Dendritic cell treated with granulocyte-macrophage colony-stimulating factor and Interleukin-4, amounts not matched to agents 40 ng/mL and 50 ng/mL, for 4 days (primary cell): ENCODE measurements around the gene LRRK1.

Source experiments
- H3K27ac Mint-ChIP-seq: one replicate; pipeline ENCODE4 v1.8.0; 2022; ENCODE audit warnings: mild to moderate bottlenecking, mixed read lengths
- H3K27me3 Mint-ChIP-seq: one replicate; pipeline ENCODE4 v1.8.0; 2022; ENCODE audit warnings: mild to moderate bottlenecking, mixed read lengths
- H3K36me3 Mint-ChIP-seq: one replicate; pipeline ENCODE4 v1.8.0; 2022; ENCODE audit warnings: low read depth, mixed read lengths
- H3K4me1 Mint-ChIP-seq: one replicate; pipeline ENCODE4 v1.8.0; 2022; ENCODE audit warnings: low read depth, mixed read lengths
- H3K4me3 Mint-ChIP-seq: one replicate; pipeline ENCODE4 v1.8.0; 2022; ENCODE audit warnings: mild to moderate bottlenecking, moderate library complexity, mixed read lengths
- H3K9me3 Mint-ChIP-seq: one replicate; pipeline ENCODE4 v1.8.0; 2022; ENCODE audit warnings: mixed read lengths
- intact Hi-C: fragments of 100-400 bp; cut with micrococcal nuclease; formaldehyde crosslinking; loops from one replicate; pipeline ENCODE4 v1.15.0; 2022

The LRRK1 gene

DNA sequence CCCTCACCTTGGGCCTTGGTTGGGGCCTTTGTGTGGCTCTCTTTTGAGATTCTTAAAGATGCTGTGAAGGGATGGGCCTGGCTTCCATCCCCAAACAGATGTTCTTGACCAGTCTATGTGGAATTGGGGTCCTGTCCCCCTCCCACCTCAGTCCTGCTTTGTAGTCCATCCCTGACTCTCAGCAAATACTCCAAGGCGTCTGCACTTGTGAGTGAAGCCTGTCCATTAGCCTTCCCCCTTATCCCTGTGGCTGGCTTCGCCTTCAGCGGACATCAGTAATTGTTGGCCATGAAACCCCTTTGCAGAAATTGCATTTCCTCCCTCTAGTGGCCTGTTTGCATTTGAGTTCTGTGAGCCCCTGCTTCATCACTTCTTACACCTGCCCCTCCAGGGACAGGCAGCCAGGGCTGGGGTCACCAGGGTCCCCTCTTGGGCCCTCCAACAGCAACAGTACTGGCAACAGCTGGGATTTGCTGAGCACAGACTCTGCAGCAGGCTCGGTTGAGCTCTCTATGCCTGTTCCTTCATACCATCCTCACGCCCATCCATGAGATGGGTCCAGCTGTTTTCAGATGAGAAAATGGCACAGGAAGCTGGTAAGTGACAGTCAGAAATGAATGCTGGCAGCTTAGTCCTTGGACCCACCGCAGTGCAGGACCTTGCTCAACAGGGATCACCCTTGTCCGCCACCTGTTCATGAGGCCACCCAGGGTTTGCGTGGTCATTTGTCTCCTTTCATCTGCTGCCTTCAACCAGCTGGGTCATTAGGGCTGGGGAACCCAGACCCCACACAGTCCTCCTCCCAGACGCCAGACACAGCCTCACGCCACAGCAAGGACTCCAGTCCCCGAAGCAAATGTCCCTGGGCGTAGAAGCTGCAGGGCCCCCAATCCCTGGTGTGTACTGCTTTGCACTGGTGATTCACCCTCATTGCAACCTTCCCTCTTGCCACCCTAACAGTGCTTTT is 8.9 kb upstream of the LRRK1 start:
- Mint-ChIP-seq H3K36me3 (peaks cover 12% of the 10 kb centered on the region), H3K4me3 (no peak overlapping the region), H3K4me1 (peaks cover 19% of the 10 kb centered on the region), H3K27me3 (peaks cover 6% of the 10 kb centered on the region), H3K27ac (no peak overlapping the region), H3K9me3 (peaks cover 6% of the 10 kb centered on the region)
- intact Hi-C loops = loop anchor here (10.0 kb wide), 1 partner anchor 345 kb away; the partner anchor contains the start of gene CHSY1

DNA sequence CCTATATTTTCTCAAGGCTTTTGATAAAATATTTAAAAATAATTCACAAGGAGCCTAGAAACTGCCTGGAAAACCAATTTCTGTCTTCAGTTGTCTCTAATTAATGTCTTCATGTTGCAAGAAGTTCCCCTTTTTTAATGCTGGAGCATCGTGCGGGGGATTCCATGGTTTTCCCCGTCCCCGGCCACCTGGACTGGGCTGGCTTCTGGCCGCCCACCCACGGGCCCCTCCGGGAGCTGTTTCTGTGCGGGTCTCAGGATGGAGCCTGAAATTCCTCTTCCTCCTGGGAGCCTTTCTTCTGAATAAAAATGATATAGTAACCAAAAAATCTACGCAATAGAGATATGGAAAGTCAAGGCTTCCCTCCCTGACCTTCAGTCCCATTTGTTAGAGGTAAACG is 8.1 kb upstream of the LRRK1 start:
- H3K27me3 Mint-ChIP-seq = peaks cover 6% of the 10 kb centered on the region
- H3K27ac Mint-ChIP-seq = no peak overlapping the region
- no peak overlapping the region for H3K4me3 Mint-ChIP-seq
- H3K36me3 Mint-ChIP-seq = peaks cover 12% of the 10 kb centered on the region
- H3K4me1 Mint-ChIP-seq = peaks cover 19% of the 10 kb centered on the region
- intact Hi-C loops = loop anchor here (10.0 kb wide), 1 partner anchor 344 kb away; the partner anchor contains the start of gene CHSY1
- H3K9me3 Mint-ChIP-seq = peaks cover 6% of the 10 kb centered on the region

GRCh38 chr15:100913961-100914360 is 5.2 kb upstream of the LRRK1 start:
- no peak overlapping the region for H3K4me3 Mint-ChIP-seq
- no peak overlapping the region for H3K27ac Mint-ChIP-seq
- H3K9me3 Mint-ChIP-seq = peaks cover 6% of the 10 kb centered on the region
- peaks cover 6% of the 10 kb centered on the region for H3K27me3 Mint-ChIP-seq
- intact Hi-C loops = loop anchor here (10.0 kb wide), 1 partner anchor 341 kb away; the partner anchor contains the start of gene CHSY1
- peaks cover 37% of the 10 kb centered on the region for H3K4me1 Mint-ChIP-seq
- peaks cover 29% of the 10 kb centered on the region for H3K36me3 Mint-ChIP-seq

- Mint-ChIP-seq H3K9me3 (peaks cover 6% of the 10 kb centered on the region), H3K4me3 (no peak overlapping the region), H3K27ac (peak overlapping the region; percentile 34), H3K36me3 (peaks cover 34% of the 10 kb centered on the region), H3K4me1 (peaks cover 37% of the 10 kb centered on the region), H3K27me3 (peaks cover 5% of the 10 kb centered on the region)
- intact Hi-C loops = loop anchor here (5.0 to 10.0 kb wide), 2 partner anchors 42 to 340 kb away; partner anchors contain the start of gene CHSY1
Observed at GRCh38 chr15:100914876-100915275, 4.3 kb upstream of the LRRK1 start.

- peak overlapping the region; percentile 86 for H3K27ac Mint-ChIP-seq
Observed at GRCh38 chr15:100918034-100918689, 995 bp upstream of the LRRK1 start.

DNA sequence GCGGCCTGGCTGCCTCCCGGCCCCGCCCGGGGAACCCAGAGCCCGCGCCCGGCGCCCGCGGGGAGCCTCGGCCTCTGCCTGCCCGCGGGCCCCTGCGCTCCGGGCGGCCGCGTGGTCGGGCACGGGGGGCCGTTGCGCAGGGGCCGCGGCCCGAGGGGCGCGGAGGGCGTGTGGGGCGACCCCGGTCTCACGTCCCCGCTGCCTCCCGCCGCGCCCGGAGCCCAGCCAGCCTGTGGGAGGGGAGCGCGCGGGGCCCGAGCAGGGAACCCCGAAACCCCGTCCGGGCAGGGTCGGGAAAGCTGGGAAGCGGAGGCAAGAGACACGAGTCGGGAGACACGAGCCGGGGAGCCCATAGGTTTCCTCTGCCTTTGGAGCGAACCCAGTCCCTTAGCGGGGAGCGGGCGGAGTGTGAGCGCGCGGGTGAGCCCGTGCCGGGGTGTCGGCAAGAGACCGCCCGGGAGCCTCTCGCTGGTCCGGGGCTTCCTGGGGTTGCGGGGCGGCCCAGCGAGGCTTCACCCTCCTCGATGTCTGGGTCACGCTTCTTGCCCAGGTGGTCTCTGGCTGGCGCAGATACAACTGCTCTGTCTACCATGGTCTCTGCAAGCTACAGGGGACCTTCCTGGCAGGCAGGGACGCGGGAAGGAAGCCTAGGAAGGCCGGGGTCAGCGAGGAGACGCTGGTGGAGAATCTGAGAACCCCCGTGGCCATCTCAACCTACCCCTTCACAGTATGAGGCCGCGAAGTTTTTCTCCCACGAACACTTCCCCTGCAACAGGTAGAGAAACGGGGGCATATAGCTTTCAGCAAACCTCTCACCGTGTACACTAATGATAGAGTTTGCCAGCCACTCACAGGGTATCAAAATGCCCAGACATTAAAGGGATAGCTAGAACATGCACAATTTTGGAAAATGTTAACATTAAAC is 586 bp downstream of the LRRK1 start:
- H3K36me3 Mint-ChIP-seq = peaks cover 65% of the 10 kb centered on the region
- intact Hi-C loops = loop anchor here (5.0 to 10.0 kb wide), 2 partner anchors 38 to 335 kb away; partner anchors contain the start of gene CHSY1
- H3K27me3 Mint-ChIP-seq = no peaks in the 10 kb centered on the region
- no peaks in the 10 kb centered on the region for H3K9me3 Mint-ChIP-seq
- H3K4me1 Mint-ChIP-seq = peaks cover 72% of the 10 kb centered on the region
- peak overlapping the region; percentile 86 for H3K4me3 Mint-ChIP-seq
- peak overlapping the region; percentile 85 for H3K27ac Mint-ChIP-seq

More at GRCh38 chr15:100918034-100918689, 995 bp upstream of the LRRK1 start:
- peak overlapping the region; percentile 83 for H3K4me3 Mint-ChIP-seq
- peaks cover 4% of the 10 kb centered on the region for H3K27me3 Mint-ChIP-seq
- H3K9me3 Mint-ChIP-seq = peaks cover 4% of the 10 kb centered on the region
- peaks cover 66% of the 10 kb centered on the region for H3K4me1 Mint-ChIP-seq
- peaks cover 56% of the 10 kb centered on the region for H3K36me3 Mint-ChIP-seq
- intact Hi-C loops = loop anchor here (1.0 to 10.0 kb wide), 3 partner anchors 39 to 337 kb away; partner anchors contain the start of gene CHSY1

- H3K4me3 Mint-ChIP-seq = peak overlapping the region; percentile 86
- H3K27ac Mint-ChIP-seq = peak overlapping the region; percentile 85
- peaks cover 69% of the 10 kb centered on the region for H3K36me3 Mint-ChIP-seq
- H3K4me1 Mint-ChIP-seq = peaks cover 68% of the 10 kb centered on the region
- no peaks in the 10 kb centered on the region for H3K9me3 Mint-ChIP-seq
- intact Hi-C loops = no loop called here
- no peaks in the 10 kb centered on the region for H3K27me3 Mint-ChIP-seq
Observed at GRCh38 chr15:100920516-100921135, 1.5 kb downstream of the LRRK1 start.

GRCh38 chr15:100922192-100923040 is 3.3 kb downstream of the LRRK1 start:
- Mint-ChIP-seq H3K27me3 (no peaks in the 10 kb centered on the region), H3K36me3 (peaks cover 77% of the 10 kb centered on the region), H3K27ac (peak overlapping the region; percentile 85), H3K4me3 (peak overlapping the region; percentile 73), H3K9me3 (no peaks in the 10 kb centered on the region), H3K4me1 (peaks cover 63% of the 10 kb centered on the region)
- intact Hi-C loops = loop anchor here (2.0 kb wide), 1 partner anchor 14 kb away; no protein-coding TSS in a partner anchor

GRCh38 chr15:100923076-100923475 is 3.9 kb downstream of the LRRK1 start:
- Mint-ChIP-seq H3K27me3 (no peaks in the 10 kb centered on the region), H3K9me3 (no peaks in the 10 kb centered on the region), H3K27ac (peak overlapping the region; percentile 85), H3K4me1 (peaks cover 59% of the 10 kb centered on the region), H3K4me3 (peak overlapping the region; percentile 73), H3K36me3 (peaks cover 82% of the 10 kb centered on the region)
- intact Hi-C loops = loop anchor here (2.0 kb wide), 1 partner anchor 14 kb away; no protein-coding TSS in a partner anchor

DNA sequence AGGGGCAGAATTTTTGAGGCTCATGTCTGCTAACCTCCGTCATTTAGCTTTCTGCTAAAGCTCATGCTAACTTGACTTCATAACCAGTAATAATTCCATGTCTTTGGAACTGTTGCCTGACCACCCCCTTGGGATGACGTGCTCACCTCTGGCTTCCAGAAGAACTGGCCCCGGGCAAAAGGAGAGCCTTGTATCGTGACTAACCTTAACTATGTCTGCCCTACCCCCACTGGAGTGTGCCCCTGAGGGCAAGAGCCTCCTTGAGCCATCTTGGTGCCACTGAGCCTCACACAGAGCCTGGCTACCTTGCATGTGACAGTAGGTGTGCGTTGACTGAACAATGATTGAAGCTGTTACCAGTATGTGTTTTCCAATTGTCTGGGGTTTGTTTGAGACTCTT is 4.7 kb downstream of the LRRK1 start:
- Mint-ChIP-seq H3K4me1 (peaks cover 54% of the 10 kb centered on the region), H3K9me3 (no peaks in the 10 kb centered on the region), H3K27me3 (no peaks in the 10 kb centered on the region), H3K36me3 (peaks cover 83% of the 10 kb centered on the region), H3K27ac (peak overlapping the region; percentile 45), H3K4me3 (no peak overlapping the region)
- intact Hi-C loops = loop anchor here (2.0 kb wide), 1 partner anchor 13 kb away; no protein-coding TSS in a partner anchor

DNA sequence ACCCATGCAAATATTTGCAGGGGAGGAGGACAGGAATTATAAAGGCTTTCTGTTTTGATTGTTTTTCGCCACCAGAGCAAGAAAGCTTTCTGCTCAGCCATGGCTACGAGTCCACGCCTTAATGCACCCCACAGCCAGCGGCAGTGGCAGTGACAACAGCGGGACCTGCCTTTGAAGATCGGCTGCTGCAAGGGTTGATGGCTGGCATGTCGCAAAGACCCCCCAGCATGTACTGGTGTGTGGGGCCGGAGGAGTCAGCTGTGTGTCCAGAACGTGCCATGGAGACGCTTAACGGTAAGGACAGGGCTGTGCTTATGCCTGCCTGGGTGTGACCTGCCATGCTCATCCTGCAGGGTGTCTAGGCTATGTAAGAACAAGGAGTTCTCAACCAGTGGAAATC is 5.3 kb downstream of the LRRK1 start:
- Mint-ChIP-seq H3K27me3 (no peaks in the 10 kb centered on the region), H3K4me1 (peaks cover 54% of the 10 kb centered on the region), H3K36me3 (peaks cover 88% of the 10 kb centered on the region), H3K4me3 (no peak overlapping the region), H3K9me3 (no peaks in the 10 kb centered on the region), H3K27ac (peak overlapping the region; percentile 45)
- intact Hi-C loops = no loop called here

GRCh38 chr15:100925480-100925879 is 6.3 kb downstream of the LRRK1 start:
- H3K4me3 Mint-ChIP-seq = no peak overlapping the region
- H3K36me3 Mint-ChIP-seq = peaks cover 90% of the 10 kb centered on the region
- peaks cover 46% of the 10 kb centered on the region for H3K4me1 Mint-ChIP-seq
- no peaks in the 10 kb centered on the region for H3K9me3 Mint-ChIP-seq
- H3K27me3 Mint-ChIP-seq = no peaks in the 10 kb centered on the region
- no peak overlapping the region for H3K27ac Mint-ChIP-seq
- intact Hi-C loops = no loop called here
